Measurements from ENCODE around the gene CROCC2.

The CROCC2 gene

GRCh38 chr2:241037498-241037897, 131.4 kb downstream of the CROCC2 start:
- no peak for DNase-seq (ENCODE audit: low read depth, low spot score)
- no peak overlapping the region for H3K4me3 ChIP-seq (ENCODE audit: low read length)
- H3K9me3 ChIP-seq (ENCODE audit: control insufficient read depth, insufficient read depth, low read length) = no peaks in the 10 kb centered on the region
- H3K36me3 ChIP-seq (ENCODE audit: control insufficient read depth, insufficient read depth, low read length) = no peaks in the 10 kb centered on the region
- no CpG with 5 or more reads among the region's 9 CpGs for WGBS (ENCODE audit: insufficient coverage, insufficient read length)
- H3K27ac ChIP-seq (ENCODE audit: low read length) = no peak overlapping the region
- peaks cover 9% of the 10 kb centered on the region for H3K4me1 ChIP-seq (ENCODE audit: control insufficient read depth, insufficient read depth, low read length)
- H3K27me3 ChIP-seq (ENCODE audit: control insufficient read depth, insufficient read depth, low read length) = no peaks in the 10 kb centered on the region; the same call in 1 of the 2 replicates

DNA sequence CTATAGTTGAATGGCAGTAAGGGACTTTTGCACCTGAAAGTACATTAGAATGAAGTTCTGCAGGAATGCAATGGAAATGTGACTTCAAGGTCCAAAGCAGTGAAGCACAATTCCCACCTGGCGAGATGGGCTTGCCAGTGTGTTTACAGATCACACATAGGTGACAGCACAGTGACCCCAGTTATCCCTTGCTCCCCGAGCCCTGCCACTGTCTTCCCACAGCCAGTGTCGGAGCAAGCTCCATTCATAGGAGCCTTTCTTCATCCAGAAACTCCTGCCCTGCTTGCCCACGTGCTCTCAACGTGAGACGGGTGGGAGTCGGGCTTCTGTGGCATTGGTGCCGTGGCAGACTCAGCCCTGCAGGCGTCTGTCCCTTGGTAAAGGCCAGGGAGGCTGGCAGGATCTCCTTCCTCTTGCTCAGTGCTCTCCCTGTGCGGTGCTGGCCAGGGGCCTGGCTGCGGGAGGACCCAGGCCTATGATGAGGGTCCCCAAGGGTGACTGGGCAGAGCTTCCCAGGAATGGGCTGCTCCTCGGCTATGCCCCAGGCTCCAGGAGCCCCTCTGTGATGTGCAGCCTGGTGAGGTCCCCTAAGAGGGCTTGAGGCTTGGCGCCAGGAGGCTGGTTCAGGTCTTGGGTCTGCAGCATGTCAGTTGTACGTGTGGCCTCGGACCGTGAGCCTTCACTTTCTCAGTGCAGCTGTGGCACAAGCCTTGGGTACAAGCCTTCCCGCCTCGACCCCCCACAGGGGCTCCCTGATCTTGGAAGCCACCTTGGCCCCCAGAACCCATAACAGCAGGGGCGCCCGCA, 132.4 kb downstream of the CROCC2 start:
- H3K36me3 ChIP-seq (ENCODE audit: control insufficient read depth, insufficient read depth, low read length) = no peaks in the 10 kb centered on the region
- no peak overlapping the region for H3K27ac ChIP-seq (ENCODE audit: low read length)
- H3K4me1 ChIP-seq (ENCODE audit: control insufficient read depth, insufficient read depth, low read length) = peaks cover 9% of the 10 kb centered on the region
- no peak overlapping the region for H3K4me3 ChIP-seq (ENCODE audit: low read length)
- no peaks in the 10 kb centered on the region; the same call in 1 of the 2 replicates for H3K27me3 ChIP-seq (ENCODE audit: control insufficient read depth, insufficient read depth, low read length)
- no CpG with 5 or more reads among the region's 20 CpGs for WGBS (ENCODE audit: insufficient coverage, insufficient read length)
- H3K9me3 ChIP-seq (ENCODE audit: control insufficient read depth, insufficient read depth, low read length) = no peaks in the 10 kb centered on the region
- no peak for DNase-seq (ENCODE audit: low read depth, low spot score)

DNA sequence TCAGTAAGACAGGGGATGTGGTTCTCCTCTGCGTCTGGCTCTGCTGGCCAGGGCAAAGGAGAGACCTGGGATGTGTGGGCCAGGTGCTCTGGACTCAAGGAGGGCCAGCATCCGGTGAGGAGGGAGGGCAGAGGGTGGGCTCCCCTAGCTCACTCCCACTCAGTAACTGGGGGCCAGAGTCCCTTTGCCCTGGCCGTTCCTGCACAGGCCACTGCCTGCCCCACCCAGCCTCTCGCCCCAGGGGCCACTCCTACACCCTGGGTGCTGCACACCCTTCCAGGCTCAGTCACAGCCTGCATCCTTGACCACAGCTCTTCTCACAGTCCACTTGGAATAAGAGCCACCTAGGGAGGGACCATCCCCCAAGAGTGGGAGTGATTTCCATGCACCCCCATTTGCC, 133.3 kb downstream of the CROCC2 start:
- Histone ChIP-seq H3K27ac (ENCODE audit: low read length) (no peak overlapping the region), H3K4me3 (ENCODE audit: low read length) (no peak overlapping the region), H3K36me3 (ENCODE audit: control insufficient read depth, insufficient read depth, low read length) (no peaks in the 10 kb centered on the region), H3K27me3 (ENCODE audit: control insufficient read depth, insufficient read depth, low read length) (no peaks in the 10 kb centered on the region; the same call in 1 of the 2 replicates), H3K9me3 (ENCODE audit: control insufficient read depth, insufficient read depth, low read length) (no peaks in the 10 kb centered on the region), H3K4me1 (ENCODE audit: control insufficient read depth, insufficient read depth, low read length) (peaks cover 7% of the 10 kb centered on the region)
- WGBS (ENCODE audit: insufficient coverage, insufficient read length) = no CpG with 5 or more reads among the region's 4 CpGs
- DNase-seq (ENCODE audit: low read depth, low spot score) = no peak

GRCh38 chr2:241040081-241040803, 134.1 kb downstream of the CROCC2 start:
- no peaks in the 10 kb centered on the region for H3K27me3 ChIP-seq (ENCODE audit: control insufficient read depth, insufficient read depth, low read length)
- no peaks in the 10 kb centered on the region for H3K36me3 ChIP-seq (ENCODE audit: control insufficient read depth, insufficient read depth, low read length)
- H3K4me3 ChIP-seq (ENCODE audit: low read length) = no peak overlapping the region
- H3K4me1 ChIP-seq (ENCODE audit: control insufficient read depth, insufficient read depth, low read length) = peaks cover 3% of the 10 kb centered on the region
- DNase-seq (ENCODE audit: low read depth, low spot score) = no peak
- H3K9me3 ChIP-seq (ENCODE audit: control insufficient read depth, insufficient read depth, low read length) = no peaks in the 10 kb centered on the region
- no peak overlapping the region for H3K27ac ChIP-seq (ENCODE audit: low read length)
- no CpG with 5 or more reads among the region's 13 CpGs for WGBS (ENCODE audit: insufficient coverage, insufficient read length)

GRCh38 chr2:241041589-241042158, 135.5 kb downstream of the CROCC2 start:
- H3K27me3 ChIP-seq (ENCODE audit: control insufficient read depth, insufficient read depth, low read length) = no peaks in the 10 kb centered on the region
- H3K4me1 ChIP-seq (ENCODE audit: control insufficient read depth, insufficient read depth, low read length) = peaks cover 2% of the 10 kb centered on the region
- DNase-seq (ENCODE audit: low read depth, low spot score) = no peak
- no peaks in the 10 kb centered on the region for H3K36me3 ChIP-seq (ENCODE audit: control insufficient read depth, insufficient read depth, low read length)
- WGBS (ENCODE audit: insufficient coverage, insufficient read length) = no CpG with 5 or more reads among the region's 5 CpGs
- H3K4me3 ChIP-seq (ENCODE audit: low read length) = no peak overlapping the region
- H3K27ac ChIP-seq (ENCODE audit: low read length) = no peak overlapping the region
- H3K9me3 ChIP-seq (ENCODE audit: control insufficient read depth, insufficient read depth, low read length) = no peaks in the 10 kb centered on the region
